Astrocyte (in vitro differentiated cells and primary cell): Measurements from ENCODE around the gene RPS6KA2. TPM values are rescaled to one million over a fixed set of nuclear protein-coding genes. Genes with fewer than 3 reads are reported as not detected.

ENCODE experiments used
- DNase-seq: peaks from one replicate; pipeline ENCODE4 v3.0.0-alpha.2; 2010; ENCODE audit warnings: low read depth
- FAIRE-seq: peaks from 2 replicates; lab custom pipeline; 2011; peaks lifted over from hg19 to GRCh38; lab: Jason Lieb, UNC
- H2AFZ ChIP-seq: 2 replicates; pipeline ENCODE4 v1.6.0; 2012; ENCODE audit warnings: low read depth, low read length, inconsistent platforms
- H3K27ac ChIP-seq: 2 replicates; pipeline ENCODE4 v1.5.1; 2011; ENCODE audit warnings: low read depth, low read length, inconsistent platforms
- H3K27me3 ChIP-seq: 2 replicates; pipeline ENCODE4 v1.6.0; 2011; ENCODE audit warnings: low read length, inconsistent platforms; ENCODE audit not compliant: insufficient read depth
- H3K36me3 ChIP-seq: 2 replicates; pipeline ENCODE4 v1.5.1; 2011; ENCODE audit warnings: low read length, inconsistent platforms; ENCODE audit not compliant: insufficient read depth
- H3K4me1 ChIP-seq: 2 replicates; pipeline ENCODE4 v1.5.1; 2011; ENCODE audit warnings: low read length, inconsistent platforms; ENCODE audit not compliant: insufficient read depth
- H3K4me2 ChIP-seq: 2 replicates; pipeline ENCODE4 v1.6.0; 2012; ENCODE audit warnings: low read length, inconsistent platforms
- H3K4me3 ChIP-seq: 2 replicates; pipeline ENCODE4 v1.5.1; 2011; ENCODE audit warnings: low read depth, mild to moderate bottlenecking, low read length, inconsistent platforms; ENCODE audit not compliant: insufficient read depth
- H3K79me2 ChIP-seq: 2 replicates; pipeline ENCODE4 v1.6.0; 2012; ENCODE audit warnings: mild to moderate bottlenecking, low read length, inconsistent platforms; ENCODE audit not compliant: insufficient read depth
- H3K9ac ChIP-seq: 2 replicates; pipeline ENCODE4 v1.6.0; 2012; ENCODE audit warnings: mild to moderate bottlenecking, low read length, inconsistent platforms
- H3K9me3 ChIP-seq: 2 replicates; pipeline ENCODE4 v1.5.1; 2012; ENCODE audit warnings: low read depth, mild to moderate bottlenecking, low read length, inconsistent platforms; ENCODE audit not compliant: insufficient read depth
- H4K20me1 ChIP-seq: 2 replicates; pipeline ENCODE4 v1.6.0; 2012; ENCODE audit warnings: low read length, inconsistent platforms; ENCODE audit not compliant: insufficient read depth
- H3K27ac Mint-ChIP-seq: one replicate; pipeline ENCODE4 v1.8.0; 2021; ENCODE audit warnings: mild to moderate bottlenecking, mixed read lengths; ENCODE audit not compliant: unreplicated experiment
- H3K27me3 Mint-ChIP-seq: one replicate; pipeline ENCODE4 v1.8.0; 2021; ENCODE audit warnings: low read depth, mixed read lengths; ENCODE audit not compliant: unreplicated experiment
- H3K36me3 Mint-ChIP-seq: one replicate; pipeline ENCODE4 v1.8.0; 2021; ENCODE audit warnings: low read depth, mixed read lengths; ENCODE audit not compliant: unreplicated experiment
- H3K4me1 Mint-ChIP-seq: one replicate; pipeline ENCODE4 v1.8.0; 2021; ENCODE audit warnings: low read depth, mixed read lengths; ENCODE audit not compliant: unreplicated experiment
- H3K4me3 Mint-ChIP-seq: one replicate; pipeline ENCODE4 v1.8.0; 2021; ENCODE audit warnings: mild to moderate bottlenecking, moderate library complexity, mixed read lengths; ENCODE audit not compliant: unreplicated experiment
- H3K9me3 Mint-ChIP-seq: one replicate; pipeline ENCODE4 v1.8.0; 2021; ENCODE audit warnings: mild to moderate bottlenecking, mixed read lengths; ENCODE audit not compliant: unreplicated experiment
- CTCF ChIP-seq: IDR thresholded peaks from 2 replicates; pipeline ENCODE4 v1.5.1; 2011; ENCODE audit warnings: low read depth, mild to moderate bottlenecking, inconsistent platforms, low read length, moderate library complexity; ENCODE audit not compliant: insufficient read depth
- EZH2 ChIP-seq: IDR thresholded peaks from 2 replicates; pipeline ENCODE4 v1.6.1; 2012; ENCODE audit warnings: mild to moderate bottlenecking, low read length, inconsistent platforms; ENCODE audit not compliant: insufficient read depth
- total RNA-seq: library from RNA; stranded (reverse); gene quantifications from 2 replicates; pipeline ENCODE4 v1.2.1, GENCODE V29; 2021

RPS6KA2 gene
- total RNA-seq, 1 donor from 2014 or later = 33.5 TPM

- no peak for DNase-seq
- no peak overlapping the region for H3K27ac ChIP-seq
- H4K20me1 ChIP-seq = peaks cover 3% of the 10 kb centered on the region
- H3K4me1 ChIP-seq = peaks cover 13% of the 10 kb centered on the region
- peaks cover 35% of the 10 kb centered on the region for H3K36me3 Mint-ChIP-seq
- peaks cover 10% of the 10 kb centered on the region for H3K4me1 Mint-ChIP-seq
- H3K4me3 ChIP-seq = no peak overlapping the region
- H3K27ac Mint-ChIP-seq = no peak overlapping the region
- TF ChIP-seq EZH2 = no peak
- H3K9me3 ChIP-seq = no peaks in the 10 kb centered on the region
- no peaks in the 10 kb centered on the region for H3K9me3 Mint-ChIP-seq
- H3K9ac ChIP-seq = no peak overlapping the region
- H3K4me3 Mint-ChIP-seq = no peak overlapping the region
- H3K36me3 ChIP-seq = peaks cover 5% of the 10 kb centered on the region
- H2AFZ ChIP-seq = no peak overlapping the region
- H3K79me2 ChIP-seq = no peaks in the 10 kb centered on the region
- H3K27me3 Mint-ChIP-seq = no peaks in the 10 kb centered on the region
- H3K27me3 ChIP-seq = no peaks in the 10 kb centered on the region
- no peak for FAIRE-seq
- H3K4me2 ChIP-seq = no peak overlapping the region
Observed at GRCh38 chr6:166461821-166462460, 165.1 kb downstream of the RPS6KA2 start.

GRCh38 chr6:166460473-166461437, 166.3 kb downstream of the RPS6KA2 start:
- TF ChIP-seq CTCF = no peak
- TF ChIP-seq EZH2 = no peak
- H2AFZ ChIP-seq = no peak overlapping the region
- H3K4me2 ChIP-seq = no peak overlapping the region
- no peak for DNase-seq
- Mint-ChIP-seq H3K27me3 (no peaks in the 10 kb centered on the region), H3K4me1 (peaks cover under 1% of the 10 kb centered on the region), H3K27ac (no peak overlapping the region), H3K9me3 (no peaks in the 10 kb centered on the region), H3K36me3 (peaks cover 33% of the 10 kb centered on the region), H3K4me3 (no peak overlapping the region)
- no peaks in the 10 kb centered on the region for H3K27me3 ChIP-seq
- no peaks in the 10 kb centered on the region for H3K9me3 ChIP-seq
- H3K36me3 ChIP-seq = peaks cover 5% of the 10 kb centered on the region
- H3K4me1 ChIP-seq = peaks cover 5% of the 10 kb centered on the region
- H3K27ac ChIP-seq = no peak overlapping the region
- no peak for FAIRE-seq
- H3K4me3 ChIP-seq = no peak overlapping the region
- H3K79me2 ChIP-seq = no peaks in the 10 kb centered on the region
- H3K9ac ChIP-seq = no peak overlapping the region
- H4K20me1 ChIP-seq = no peaks in the 10 kb centered on the region

GRCh38 chr6:166459906-166460305, 167.1 kb downstream of the RPS6KA2 start:
- no peak overlapping the region for H3K4me3 Mint-ChIP-seq
- no peak for DNase-seq
- no peak overlapping the region for H3K9ac ChIP-seq
- H3K27ac Mint-ChIP-seq = no peak overlapping the region
- H3K36me3 Mint-ChIP-seq = peaks cover 25% of the 10 kb centered on the region
- H2AFZ ChIP-seq = no peak overlapping the region
- H3K27ac ChIP-seq = no peak overlapping the region
- H3K4me1 Mint-ChIP-seq = no peaks in the 10 kb centered on the region
- H4K20me1 ChIP-seq = no peaks in the 10 kb centered on the region
- H3K4me2 ChIP-seq = no peak overlapping the region
- TF ChIP-seq EZH2 (no peak), CTCF (no peak)
- no peak for FAIRE-seq
- no peaks in the 10 kb centered on the region for H3K9me3 Mint-ChIP-seq
- no peaks in the 10 kb centered on the region for H3K4me1 ChIP-seq
- no peaks in the 10 kb centered on the region for H3K27me3 Mint-ChIP-seq
- no peaks in the 10 kb centered on the region for H3K27me3 ChIP-seq
- H3K9me3 ChIP-seq = no peaks in the 10 kb centered on the region
- no peaks in the 10 kb centered on the region for H3K79me2 ChIP-seq
- H3K36me3 ChIP-seq = peaks cover 5% of the 10 kb centered on the region
- H3K4me3 ChIP-seq = no peak overlapping the region
